A673 (cell line): Measurements from ENCODE around the gene GRPR. TPM values are rescaled to one million over a fixed set of nuclear protein-coding genes. Genes with fewer than 3 reads are reported as not detected.
"Not testable (repeated sequence)": the region's sequence is repeated elsewhere in the genome, so short reads cannot be mapped to it uniquely, and the experiment has no call there.

Source experiments
- BruUV-seq: library from RNA; stranded (reverse); fragments of 400-500 nt; replicated peaks from 2 replicates; lab custom pipeline; 2021; lab: Mats Ljungman, UMichigan
- CTCF ChIA-PET: fragments of 300-600 bp; sonication (Branson Sonifier 250); formaldehyde crosslinking; loops from one replicate; lab custom pipeline; 2022; ENCODE audit warnings: antibody characterized with exemption; lab: Charles Lee
- POLR2A ChIA-PET: fragments of 300-600 bp; sonication (Branson Sonifier 250); formaldehyde crosslinking; loops from one replicate; lab custom pipeline; 2022; ENCODE audit warnings: antibody characterized with exemption; ENCODE audit not compliant: low non-redundant PET; lab: Charles Lee
- DNase-seq: peaks from one replicate; pipeline ENCODE4 v3.0.0-alpha.2; 2015; ENCODE audit warnings: low spot score
- H3K27ac ChIP-seq: fragments of 200-600 bp; sonication (generic); 2 replicates; pipeline ENCODE4 v1.5.1; 2016; ENCODE audit warnings: mixed run types, low read depth, mild to moderate bottlenecking, mixed read lengths, antibody characterized with exemption, low read length; ENCODE audit not compliant: poor library complexity, severe bottlenecking
- H3K27me3 ChIP-seq: fragments of 200-600 bp; sonication (generic); replicated peaks from 2 replicates; pipeline ENCODE4 v1.6.1; 2017; ENCODE audit warnings: mixed run types, low read depth, mild to moderate bottlenecking, mixed read lengths, antibody characterized with exemption, low read length; ENCODE audit not compliant: insufficient read depth, poor library complexity
- H3K36me3 ChIP-seq: fragments of 200-600 bp; sonication (generic); 2 replicates; pipeline ENCODE4 v1.6.1; 2016; ENCODE audit warnings: mixed run types, mild to moderate bottlenecking, mixed read lengths, antibody characterized with exemption, low read length; ENCODE audit not compliant: insufficient read depth, poor library complexity, severe bottlenecking
- H3K4me1 ChIP-seq: fragments of 200-600 bp; sonication (generic); 2 replicates; pipeline ENCODE4 v1.6.1; 2017; ENCODE audit warnings: mixed run types, mild to moderate bottlenecking, mixed read lengths, antibody characterized with exemption, low read length; ENCODE audit not compliant: insufficient read depth, poor library complexity, severe bottlenecking
- H3K4me3 ChIP-seq: fragments of 200-600 bp; sonication (generic); 2 replicates; pipeline ENCODE4 v1.5.1; 2016; ENCODE audit warnings: low read depth, mixed run types, mild to moderate bottlenecking, mixed read lengths, low read length; ENCODE audit not compliant: poor library complexity, severe bottlenecking
- H3K9me3 ChIP-seq: fragments of 200-600 bp; sonication (generic); 2 replicates; pipeline ENCODE4 v1.6.1; 2016; ENCODE audit warnings: mixed run types, low read depth, mild to moderate bottlenecking, mixed read lengths, antibody characterized with exemption, low read length; ENCODE audit not compliant: poor library complexity, severe bottlenecking
- EZH2 ChIP-seq: fragments of 200-600 bp; sonication (generic); IDR thresholded peaks from 2 replicates; pipeline ENCODE4 v1.6.1; 2017; ENCODE audit warnings: borderline replicate concordance, low read depth, mild to moderate bottlenecking, mixed read lengths, antibody characterized with exemption, low read length; ENCODE audit not compliant: poor library complexity, severe bottlenecking
- intact Hi-C: fragments of 100-400 bp; cut with micrococcal nuclease; formaldehyde crosslinking; loops from one replicate; pipeline ENCODE4 v1.10.0; 2022; ENCODE audit not compliant: unreplicated experiment
- total RNA-seq: library from RNA; stranded (reverse); gene quantifications from 2 replicates; pipeline ENCODE4 v1.2.3, GENCODE V29; 2021
- TF ChIP-seq, protein P1 (sequence below): fragments of 300-800, 200-600 bp; sonication (generic); conservative IDR thresholded peaks from 2 replicates; pipeline ENCODE4 v1.5.1; 2017; ENCODE audit warnings: low read depth, mild to moderate bottlenecking, antibody characterized with exemption, low read length, moderate library complexity, mixed read lengths

The GRPR gene
- total RNA-seq, 1 experiment from 2014 or later: 1.2 TPM

DNA sequence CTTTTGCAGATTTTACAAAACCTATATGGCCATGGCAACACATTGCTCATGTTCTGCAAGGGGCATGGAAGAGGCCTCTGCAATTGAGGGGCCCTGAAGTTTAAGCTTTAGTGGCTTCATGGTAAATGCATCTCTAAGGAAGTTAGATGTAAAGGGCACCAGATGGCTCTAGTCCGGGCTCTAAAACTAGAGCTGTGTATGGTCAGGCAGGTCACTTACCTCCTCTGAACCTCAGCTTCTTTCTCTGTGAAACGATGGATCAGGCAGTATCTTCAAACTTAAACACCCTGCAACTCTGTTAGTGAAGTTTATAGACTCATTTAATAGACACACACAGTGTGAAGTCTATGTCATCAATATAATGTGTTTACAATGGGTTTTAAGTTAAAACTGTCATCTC lies 53.9 kb downstream of the GRPR start:
- POLR2A ChIA-PET: no interaction called here
- TF ChIP-seq, protein P1, sequence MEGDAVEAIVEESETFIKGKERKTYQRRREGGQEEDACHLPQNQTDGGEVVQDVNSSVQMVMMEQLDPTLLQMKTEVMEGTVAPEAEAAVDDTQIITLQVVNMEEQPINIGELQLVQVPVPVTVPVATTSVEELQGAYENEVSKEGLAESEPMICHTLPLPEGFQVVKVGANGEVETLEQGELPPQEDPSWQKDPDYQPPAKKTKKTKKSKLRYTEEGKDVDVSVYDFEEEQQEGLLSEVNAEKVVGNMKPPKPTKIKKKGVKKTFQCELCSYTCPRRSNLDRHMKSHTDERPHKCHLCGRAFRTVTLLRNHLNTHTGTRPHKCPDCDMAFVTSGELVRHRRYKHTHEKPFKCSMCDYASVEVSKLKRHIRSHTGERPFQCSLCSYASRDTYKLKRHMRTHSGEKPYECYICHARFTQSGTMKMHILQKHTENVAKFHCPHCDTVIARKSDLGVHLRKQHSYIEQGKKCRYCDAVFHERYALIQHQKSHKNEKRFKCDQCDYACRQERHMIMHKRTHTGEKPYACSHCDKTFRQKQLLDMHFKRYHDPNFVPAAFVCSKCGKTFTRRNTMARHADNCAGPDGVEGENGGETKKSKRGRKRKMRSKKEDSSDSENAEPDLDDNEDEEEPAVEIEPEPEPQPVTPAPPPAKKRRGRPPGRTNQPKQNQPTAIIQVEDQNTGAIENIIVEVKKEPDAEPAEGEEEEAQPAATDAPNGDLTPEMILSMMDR: no peak
- no peak for TF ChIP-seq EZH2
- no TSS peak for BruUV-seq

DNA sequence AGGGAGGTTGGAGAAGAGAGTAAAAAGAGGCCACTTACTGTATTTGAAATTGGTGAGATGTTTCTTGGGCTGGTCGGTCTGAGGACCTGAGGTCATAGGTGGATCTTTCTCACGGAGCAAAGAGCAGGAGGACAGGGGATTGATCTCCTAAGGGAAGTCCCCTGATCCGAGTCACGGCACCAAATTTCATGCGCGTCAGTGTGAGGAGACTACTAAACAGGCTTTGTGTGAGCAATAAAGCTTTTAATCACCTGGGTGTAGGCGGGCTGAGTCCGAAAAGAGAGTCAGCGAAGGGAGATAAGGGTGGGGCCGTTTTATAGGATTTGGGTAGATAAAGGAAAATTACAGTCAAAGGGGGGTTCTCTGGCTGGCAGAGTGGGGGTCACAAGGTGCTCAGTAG lies 60.5 kb downstream of the GRPR start:
- H3K27ac ChIP-seq, CTCF ChIA-PET, H3K36me3 ChIP-seq, BruUV-seq, H3K27me3 ChIP-seq, H3K9me3 ChIP-seq, POLR2A ChIA-PET, H3K4me1 ChIP-seq, intact Hi-C loops, DNase-seq, H3K4me3 ChIP-seq: not testable (repeated sequence)

More for the DNA sequence above, 53.9 kb downstream of the GRPR start:
- Histone ChIP-seq H3K27ac (no peak overlapping the region), H3K9me3 (no peaks in the 10 kb centered on the region), H3K36me3 (no peaks in the 10 kb centered on the region), H3K27me3 (peaks cover 29% of the 10 kb centered on the region), H3K4me3 (no peak overlapping the region), H3K4me1 (no peaks in the 10 kb centered on the region)
- DNase-seq: no peak
- CTCF ChIA-PET: no interaction called here
- intact Hi-C loops: no loop called here

DNA sequence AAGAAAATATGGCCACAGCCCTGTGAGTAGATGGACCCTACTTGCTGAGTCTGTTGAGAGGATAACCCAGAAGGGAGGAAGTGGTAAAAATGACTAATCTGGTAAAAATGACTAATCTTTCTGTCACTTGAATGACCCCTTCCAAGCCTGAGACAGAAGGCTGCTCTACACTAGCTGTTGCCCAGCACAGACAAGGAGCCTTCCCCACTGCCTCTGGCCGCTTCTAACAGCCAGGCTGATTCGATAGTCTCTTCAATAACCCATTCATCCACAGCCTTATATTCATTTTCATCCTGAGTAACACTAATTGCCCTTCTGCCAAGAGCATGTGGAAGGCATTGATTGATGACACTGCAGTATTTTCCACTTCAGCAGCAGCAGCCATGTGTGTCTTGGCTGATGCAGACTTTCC lies 62.4 kb downstream of the GRPR start:
- Histone ChIP-seq H3K9me3 (no peaks in the 10 kb centered on the region), H3K4me3 (no peak overlapping the region), H3K4me1 (no peaks in the 10 kb centered on the region), H3K36me3 (no peaks in the 10 kb centered on the region), H3K27ac (no peak overlapping the region), H3K27me3 (no peaks in the 10 kb centered on the region)
- POLR2A ChIA-PET: no interaction called here
- CTCF ChIA-PET: no interaction called here
- intact Hi-C loops: no loop called here
- BruUV-seq: no TSS peak
- no peak for TF ChIP-seq EZH2
- TF ChIP-seq, protein P1: no peak
- peak; percentile 28 for DNase-seq

DNA sequence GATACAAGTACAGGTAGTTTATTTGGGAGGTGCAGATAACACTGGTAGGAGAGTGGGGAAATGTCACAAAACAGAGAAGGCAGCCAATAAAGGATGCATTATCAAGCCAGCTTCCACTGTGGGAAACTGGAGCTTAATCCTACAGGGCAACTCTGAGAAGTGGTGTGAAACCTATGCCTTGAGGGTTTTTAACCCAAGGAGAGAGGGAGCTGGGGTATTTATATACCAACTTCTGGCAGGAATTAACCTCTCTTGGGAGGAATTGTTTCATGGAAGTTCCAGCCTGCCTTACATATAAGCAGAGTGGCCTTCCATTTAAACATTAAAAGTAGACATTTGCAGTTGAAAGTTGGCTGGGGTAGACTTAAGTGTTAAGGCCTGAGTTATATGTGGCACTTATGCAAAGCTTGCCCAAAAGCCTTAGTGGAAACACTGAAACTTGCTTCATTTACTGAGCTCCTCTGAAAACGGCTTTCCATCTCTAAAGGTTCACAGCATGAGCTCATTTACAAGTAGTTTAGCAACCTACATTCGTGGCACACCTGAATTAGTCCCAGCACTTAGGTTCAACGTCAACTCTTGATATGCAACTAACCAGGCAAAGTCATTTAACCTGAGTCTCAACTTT lies 63.1 kb downstream of the GRPR start:
- no TSS peak for BruUV-seq

More for the DNA sequence above, 63.1 kb downstream of the GRPR start:
- H3K36me3 ChIP-seq: no peaks in the 10 kb centered on the region
- H3K27me3 ChIP-seq: no peaks in the 10 kb centered on the region
- H3K27ac ChIP-seq: no peak overlapping the region
- no peaks in the 10 kb centered on the region for H3K9me3 ChIP-seq
- no peak overlapping the region for H3K4me3 ChIP-seq
- no peaks in the 10 kb centered on the region for H3K4me1 ChIP-seq
- DNase-seq: no peak
- intact Hi-C loops: no loop called here
- ChIA-PET POLR2A (no interaction called here), CTCF (no interaction called here)
- TF ChIP-seq, protein P1: no peak
- no peak for TF ChIP-seq EZH2
